Effector memory CD4-positive, alpha-beta T cell (primary cell): ENCODE data around the gene SCN2B.
"Not testable (repeated sequence)": the region's sequence is repeated elsewhere in the genome, so short reads cannot be mapped to it uniquely, and the experiment has no call there.

ENCODE experiments used
- DNase-seq, 3 donors: peaks; one replicate each; pipeline ENCODE4 v3.0.0-alpha.2; 2020
- H3K27ac ChIP-seq: 2 replicates; pipeline ENCODE4 v1.7.0; 2013; ENCODE audit warnings: mild to moderate bottlenecking, low read length, moderate library complexity; ENCODE audit not compliant: insufficient read depth, poor library complexity, severe bottlenecking
- H3K27me3 ChIP-seq: replicated peaks from 2 replicates; pipeline ENCODE4 v1.7.0; 2013; ENCODE audit warnings: mild to moderate bottlenecking, low read length; ENCODE audit not compliant: insufficient read depth, control insufficient read depth, poor library complexity, severe bottlenecking
- H3K36me3 ChIP-seq: 2 replicates; pipeline ENCODE4 v1.7.0; 2013; ENCODE audit warnings: mild to moderate bottlenecking, low read length, moderate library complexity; ENCODE audit not compliant: control insufficient read depth, insufficient read depth
- H3K4me1 ChIP-seq: 2 replicates; pipeline ENCODE4 v1.7.0; 2013; ENCODE audit warnings: low read length, mild to moderate bottlenecking; ENCODE audit not compliant: control insufficient read depth, insufficient read depth, poor library complexity, severe bottlenecking
- H3K4me3 ChIP-seq: 2 replicates; pipeline ENCODE4 v1.7.0; 2013; ENCODE audit warnings: low read length, low read depth, mild to moderate bottlenecking; ENCODE audit not compliant: insufficient read depth, poor library complexity, severe bottlenecking
- H3K9me3 ChIP-seq: 2 replicates; pipeline ENCODE4 v1.7.0; 2013; ENCODE audit warnings: mild to moderate bottlenecking, low read length, moderate library complexity; ENCODE audit not compliant: control insufficient read depth

SCN2B gene

GRCh38 chr11:118198370-118198769, 21.9 kb upstream of the SCN2B start:
- Histone ChIP-seq H3K4me1 (peaks cover 37% of the 10 kb centered on the region), H3K36me3 (peaks cover 40% of the 10 kb centered on the region), H3K27me3 (no peaks in the 10 kb centered on the region), H3K4me3 (no peak overlapping the region), H3K9me3 (no peaks in the 10 kb centered on the region), H3K27ac (peak overlapping the region; percentile 18)
- DNase-seq, result peak; percentile 58 to 74 (median 64)

GRCh38 chr11:118194835-118195627, 18.6 kb upstream of the SCN2B start:
- peaks cover 46% of the 10 kb centered on the region for H3K36me3 ChIP-seq

GRCh38 chr11:118193910-118194566, 17.6 kb upstream of the SCN2B start:
- Histone ChIP-seq H3K4me3 (no peak overlapping the region), H3K27me3 (no peaks in the 10 kb centered on the region), H3K9me3 (no peaks in the 10 kb centered on the region), H3K36me3 (peaks cover 46% of the 10 kb centered on the region), H3K27ac (no peak overlapping the region), H3K4me1 (peaks cover 7% of the 10 kb centered on the region)
- no peak for DNase-seq

More at GRCh38 chr11:118194835-118195627, 18.6 kb upstream of the SCN2B start:
- no peaks in the 10 kb centered on the region for H3K27me3 ChIP-seq
- DNase-seq, result no peak
- H3K4me1 ChIP-seq, result peaks cover 7% of the 10 kb centered on the region
- H3K9me3 ChIP-seq, result no peaks in the 10 kb centered on the region
- H3K27ac ChIP-seq, result no peak overlapping the region
- H3K4me3 ChIP-seq, result no peak overlapping the region

- peaks cover 44% of the 10 kb centered on the region for H3K36me3 ChIP-seq
- H3K9me3 ChIP-seq, DNase-seq, H3K4me1 ChIP-seq, H3K27me3 ChIP-seq, H3K27ac ChIP-seq, H3K4me3 ChIP-seq: not testable (repeated sequence)
Observed at GRCh38 chr11:118192817-118193216, 16.4 kb upstream of the SCN2B start.

GRCh38 chr11:118190942-118191506, 14.6 kb upstream of the SCN2B start:
- peaks cover 30% of the 10 kb centered on the region for H3K36me3 ChIP-seq
- not testable (repeated sequence) for H3K27me3 ChIP-seq, H3K4me3 ChIP-seq, H3K4me1 ChIP-seq, DNase-seq, H3K27ac ChIP-seq, H3K9me3 ChIP-seq

- H3K27me3 ChIP-seq, result no peaks in the 10 kb centered on the region
- H3K4me3 ChIP-seq, result no peak overlapping the region
- H3K36me3 ChIP-seq, result no peaks in the 10 kb centered on the region
- no peaks in the 10 kb centered on the region for H3K9me3 ChIP-seq
- H3K4me1 ChIP-seq, result no peaks in the 10 kb centered on the region
- H3K27ac ChIP-seq, result no peak overlapping the region
- no peak for DNase-seq
Observed at GRCh38 chr11:118186346-118187107, 10.1 kb upstream of the SCN2B start.

GRCh38 chr11:118184784-118185579, 8.5 kb upstream of the SCN2B start:
- no peaks in the 10 kb centered on the region for H3K9me3 ChIP-seq
- H3K27me3 ChIP-seq, result no peaks in the 10 kb centered on the region
- no peaks in the 10 kb centered on the region for H3K4me1 ChIP-seq
- no peak overlapping the region for H3K27ac ChIP-seq
- no peak for DNase-seq
- no peaks in the 10 kb centered on the region for H3K36me3 ChIP-seq
- H3K4me3 ChIP-seq, result no peak overlapping the region

- H3K36me3 ChIP-seq, H3K9me3 ChIP-seq, H3K4me3 ChIP-seq, DNase-seq, H3K27me3 ChIP-seq, H3K4me1 ChIP-seq, H3K27ac ChIP-seq: not testable (repeated sequence)
Observed at GRCh38 chr11:118183691-118184090, 7.3 kb upstream of the SCN2B start.

GRCh38 chr11:118180300-118180703, 3.9 kb upstream of the SCN2B start:
- H3K27me3 ChIP-seq, result no peaks in the 10 kb centered on the region
- H3K9me3 ChIP-seq, result no peaks in the 10 kb centered on the region
- no peaks in the 10 kb centered on the region for H3K36me3 ChIP-seq
- H3K4me3 ChIP-seq, result no peak overlapping the region
- H3K27ac ChIP-seq, result no peak overlapping the region
- no peaks in the 10 kb centered on the region for H3K4me1 ChIP-seq
- no peak for DNase-seq
